Gastrocnemius medialis (tissue), 4 donors: ENCODE measurements around the gene SMTNL1. TPM values are rescaled to one million over a fixed set of nuclear protein-coding genes. Genes with fewer than 3 reads are reported as not detected.

Source experiments
- ATAC-seq, 2 donors: fragments of 150-250 bp; one replicate each; pipeline ENCODE4 v1.9.1; 2016
- DNase-seq, 2 donors: peaks; one replicate each; pipeline ENCODE4 v3.0.0-alpha.2; 2019
- H3K27ac ChIP-seq, 4 donors: fragments of 200-600 bp; sonication (generic); 1 replicate in 1 of 4; 2 replicates in 3 of 4; pipeline ENCODE4 v1.5.1; 2016 to 2018; ENCODE audit warnings: mild to moderate bottlenecking in 2 of 4, moderate library complexity in 1 of 4
- H3K27me3 ChIP-seq, 3 donors: fragments of 200-600 bp; sonication (generic) in 2 of 3; 1 replicate in 1 of 3; 2 replicates in 2 of 3; pipeline versions ENCODE4 v1.5.1 to v1.6.0; 2016 to 2019; ENCODE audit warnings: mild to moderate bottlenecking in 1 of 3, moderate library complexity in 1 of 3
- H3K36me3 ChIP-seq, 2 donors: fragments of 200-600 bp; sonication (generic) in 1 of 2; one replicate each; pipeline ENCODE4 v1.5.1; 2017 to 2018
- H3K4me1 ChIP-seq, 2 donors: fragments of 200-600 bp; sonication (generic) in 1 of 2; one replicate each; pipeline ENCODE4 v1.5.1; 2016 to 2017; ENCODE audit warnings: mild to moderate bottlenecking in 2 of 2
- H3K4me3 ChIP-seq, 4 donors: fragments of 200-600 bp; sonication (generic) in 3 of 4; 1 replicate in 1 of 4; 2 replicates in 3 of 4; pipeline ENCODE4 v1.5.1; 2016 to 2019; ENCODE audit warnings: mild to moderate bottlenecking in 2 of 4
- H3K9me3 ChIP-seq, 3 donors: fragments of 200-600 bp; sonication (generic) in 2 of 3; 1 replicate in 1 of 3; 2 replicates in 2 of 3; pipeline ENCODE4 v1.5.1; 2016 to 2019
- POLR2A ChIP-seq, 2 donors: fragments of 450-650 bp; IDR thresholded peaks; one replicate each; pipeline ENCODE4 v1.6.1; 2017; ENCODE audit warnings: antibody characterized with exemption in 2 of 2, mild to moderate bottlenecking in 2 of 2, moderate library complexity in 2 of 2
- in situ Hi-C, 4 donors: fragments of 200-750 bp; cut with MboI; loops; one replicate each; pipeline versions ENCODE4 v1.15.0 to v1.8.0; 2017; ENCODE audit warnings: low sequenced_read_pairs in 4 of 4
- intact Hi-C: fragments of 100-400 bp; cut with DNase I; formaldehyde crosslinking; loops from one replicate; pipeline ENCODE4 v1.15.1; 2023; ENCODE audit warnings: low total_unique reads
- total RNA-seq, 4 donors: library from RNA; depleted of rRNA; stranded (reverse); fragments of >200 nt; gene quantifications; one replicate each; pipeline versions ENCODE4 v1.1.0 to v1.2.3, GENCODE V29; 2016
- TF ChIP-seq, protein P1 (sequence below), 5 experiments: fragments of 450-650 bp in 3 of 5; fragments of 200-600 bp in 2 of 5; sonication (generic) in 2 of 5; IDR thresholded peaks in 4 of 5; conservative IDR thresholded peaks in 1 of 5; 1 replicate in 4 of 5; 2 replicates in 1 of 5; pipeline ENCODE4 v1.5.1; 2016 to 2019; ENCODE audit warnings: antibody characterized with exemption in 5 of 5, mild to moderate bottlenecking in 3 of 5, moderate library complexity in 3 of 5

Gene SMTNL1
- total RNA-seq, 4 donors from 2014 or later: 23.0 to 52.7 (median 43.4) TPM

DNA sequence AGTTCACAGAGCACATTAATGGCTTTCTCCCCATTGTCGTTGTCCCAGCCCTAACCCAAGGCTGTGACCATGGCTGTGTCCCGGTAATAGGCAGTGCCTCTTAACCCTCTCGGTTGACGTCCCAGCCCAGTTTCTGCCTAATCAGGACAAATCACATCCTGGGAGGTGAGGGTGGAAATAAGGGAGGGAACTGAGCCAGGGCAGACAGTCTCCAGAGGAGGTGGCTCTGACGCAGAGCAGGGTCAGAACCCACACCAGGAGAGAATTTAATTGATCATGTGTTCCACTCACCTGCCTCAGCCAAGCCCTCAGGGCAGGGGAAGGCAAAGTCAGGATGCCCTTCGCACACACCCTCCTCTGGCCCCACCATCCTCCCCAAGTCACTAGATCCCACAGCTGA is 38.9 kb upstream of the SMTNL1 start:
- ATAC-seq (no peak), DNase-seq (no peak)
- Histone ChIP-seq H3K4me1 (peaks cover 39 to 50% of the 10 kb centered on the region in 2 donors), H3K27me3 (no peaks in the 10 kb centered on the region), H3K36me3 (no peaks in the 10 kb centered on the region), H3K4me3 (no peak overlapping the region), H3K27ac (peak overlapping the region; percentile 87 to 95 (median 92)), H3K9me3 (no peaks in the 10 kb centered on the region)
- intact Hi-C loops: no loop called here
- in situ Hi-C loops: loop anchor here in 2 of 4 donors (10.0 to 25.0 kb wide), 2 partner anchors 161 to 174 kb away; partner anchors contain the start of genes P2RX3 (in 1 of the 2), SSRP1 (in 1 of the 2) and TNKS1BP1 (in 1 of the 2)
- TF ChIP-seq, protein P1, sequence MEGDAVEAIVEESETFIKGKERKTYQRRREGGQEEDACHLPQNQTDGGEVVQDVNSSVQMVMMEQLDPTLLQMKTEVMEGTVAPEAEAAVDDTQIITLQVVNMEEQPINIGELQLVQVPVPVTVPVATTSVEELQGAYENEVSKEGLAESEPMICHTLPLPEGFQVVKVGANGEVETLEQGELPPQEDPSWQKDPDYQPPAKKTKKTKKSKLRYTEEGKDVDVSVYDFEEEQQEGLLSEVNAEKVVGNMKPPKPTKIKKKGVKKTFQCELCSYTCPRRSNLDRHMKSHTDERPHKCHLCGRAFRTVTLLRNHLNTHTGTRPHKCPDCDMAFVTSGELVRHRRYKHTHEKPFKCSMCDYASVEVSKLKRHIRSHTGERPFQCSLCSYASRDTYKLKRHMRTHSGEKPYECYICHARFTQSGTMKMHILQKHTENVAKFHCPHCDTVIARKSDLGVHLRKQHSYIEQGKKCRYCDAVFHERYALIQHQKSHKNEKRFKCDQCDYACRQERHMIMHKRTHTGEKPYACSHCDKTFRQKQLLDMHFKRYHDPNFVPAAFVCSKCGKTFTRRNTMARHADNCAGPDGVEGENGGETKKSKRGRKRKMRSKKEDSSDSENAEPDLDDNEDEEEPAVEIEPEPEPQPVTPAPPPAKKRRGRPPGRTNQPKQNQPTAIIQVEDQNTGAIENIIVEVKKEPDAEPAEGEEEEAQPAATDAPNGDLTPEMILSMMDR (IDR thresholded peaks at IDR 0.05 in 4 of 5, conservative IDR thresholded peaks at IDR 0.05 in 1 of 5): no peak
- no peak for TF ChIP-seq POLR2A (IDR thresholded peaks at IDR 0.05)

DNA sequence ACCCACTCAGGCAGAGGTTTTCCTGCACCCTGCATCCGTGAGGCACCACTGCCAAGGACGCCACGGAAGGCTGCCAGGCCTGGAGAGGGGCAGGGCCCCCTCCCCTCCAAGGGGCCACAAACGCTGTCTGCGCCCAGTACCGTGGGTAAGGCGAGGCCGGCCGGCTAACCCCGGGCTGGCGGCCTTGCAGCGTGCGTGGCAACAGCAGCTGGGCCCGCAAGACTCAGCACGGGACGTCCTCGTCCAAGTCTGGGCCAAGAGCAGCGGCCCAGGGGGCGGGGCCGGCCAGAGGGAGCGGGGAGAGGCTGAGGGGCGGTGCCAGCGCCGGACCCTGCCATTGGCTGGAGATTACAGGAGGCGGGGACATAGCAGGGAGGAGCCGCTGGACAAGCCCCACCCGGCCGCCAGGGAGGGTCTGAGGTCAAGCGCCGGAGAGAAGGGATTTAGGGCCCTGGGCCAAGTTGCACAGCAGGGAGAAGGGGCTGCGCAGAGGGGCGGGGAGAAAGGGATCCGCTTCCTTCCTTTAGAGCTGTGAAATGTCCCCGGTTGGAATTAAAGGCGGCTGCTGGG is 37.9 kb upstream of the SMTNL1 start:
- peak overlapping the region; percentile 29 to 53 (median 44) for H3K4me3 ChIP-seq
- H3K36me3 ChIP-seq: no peaks in the 10 kb centered on the region
- DNase-seq: peak; percentile 98 to 99
- no peaks in the 10 kb centered on the region for H3K27me3 ChIP-seq
- H3K27ac ChIP-seq: peak overlapping the region; percentile 87 to 95 (median 92)
- ATAC-seq: peak; percentile 90 to 91
- H3K9me3 ChIP-seq: no peaks in the 10 kb centered on the region
- intact Hi-C loops: loop anchor here (1.0 kb wide), 1 partner anchor 168 kb away; no protein-coding TSS in a partner anchor
- H3K4me1 ChIP-seq: peaks cover 30 to 40% of the 10 kb centered on the region in 2 donors
- in situ Hi-C loops: loop anchor here in 2 of 4 donors (10.0 to 25.0 kb wide), 2 partner anchors 162 to 175 kb away; partner anchors contain the start of genes P2RX3 (in 1 of the 2), SSRP1 (in 1 of the 2) and TNKS1BP1 (in 1 of the 2)
- TF ChIP-seq, protein P1 (IDR thresholded peaks at IDR 0.05 in 4 of 5, conservative IDR thresholded peaks at IDR 0.05 in 1 of 5): peak in 2 of 5 experiments; percentile 28 to 34
- TF ChIP-seq POLR2A (IDR thresholded peaks at IDR 0.05): peak; percentile 67 to 81

DNA sequence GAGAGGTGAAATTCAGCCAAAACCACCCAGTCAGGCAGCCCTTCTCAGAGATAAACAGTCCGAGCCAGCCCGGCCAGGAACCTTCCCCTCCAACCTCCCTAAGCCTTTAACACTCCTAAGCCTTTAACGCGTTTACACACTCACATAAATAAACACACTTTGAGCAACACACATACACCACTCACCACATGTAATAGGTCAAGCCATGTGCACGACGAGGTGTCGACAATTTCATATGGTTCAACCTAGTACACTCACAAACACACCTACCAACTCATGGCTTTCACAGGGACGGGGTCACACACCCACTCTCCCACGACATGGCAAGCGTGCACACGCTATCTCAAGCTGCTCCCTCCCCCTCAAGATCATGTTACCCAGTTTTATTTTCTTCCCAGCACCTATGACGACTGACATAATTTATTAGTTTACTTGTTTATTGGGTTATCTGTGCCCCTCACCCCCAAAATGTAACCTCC is 37.4 kb upstream of the SMTNL1 start:
- DNase-seq: no peak
- intact Hi-C loops: loop anchor here (1.0 to 2.0 kb wide), 2 partner anchors 15 to 167 kb away; partner anchors contain the start of gene SLC43A1
- no peaks in the 10 kb centered on the region for H3K27me3 ChIP-seq
- TF ChIP-seq, protein P1 (IDR thresholded peaks at IDR 0.05 in 4 of 5, conservative IDR thresholded peaks at IDR 0.05 in 1 of 5): no peak
- TF ChIP-seq POLR2A (IDR thresholded peaks at IDR 0.05): peak in 1 of 2 donors; percentile 32
- peaks cover 28 to 39% of the 10 kb centered on the region in 2 donors for H3K4me1 ChIP-seq
- H3K27ac ChIP-seq: peak overlapping the region; percentile 87 to 95 (median 92)
- ATAC-seq: peak; percentile 57 to 62
- in situ Hi-C loops: loop anchor here in 2 of 4 donors (10.0 to 25.0 kb wide), 2 partner anchors 163 to 175 kb away; partner anchors contain the start of genes P2RX3 (in 1 of the 2), SSRP1 (in 1 of the 2) and TNKS1BP1 (in 1 of the 2)
- peak overlapping the region; percentile 18 to 53 (median 40) for H3K4me3 ChIP-seq
- H3K9me3 ChIP-seq: no peaks in the 10 kb centered on the region
- no peaks in the 10 kb centered on the region for H3K36me3 ChIP-seq

DNA sequence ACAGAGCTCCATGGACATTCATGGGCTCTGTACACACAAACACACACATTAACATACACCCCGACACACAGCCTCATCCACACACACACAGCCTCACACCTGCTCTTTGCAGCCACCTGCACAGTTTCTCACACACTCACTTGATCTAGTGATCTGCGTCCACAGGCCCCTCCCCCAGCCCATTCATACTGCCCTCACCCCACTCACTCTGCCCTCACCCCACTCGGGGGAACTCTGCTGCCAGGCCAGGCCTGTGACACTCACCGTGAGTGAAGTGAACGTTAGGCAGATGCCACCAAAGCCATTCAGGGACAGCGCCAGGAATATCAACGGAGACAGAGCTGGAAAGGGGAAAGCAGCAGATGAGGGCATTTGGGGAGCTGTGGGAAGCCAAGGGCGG is 36.9 kb upstream of the SMTNL1 start:
- in situ Hi-C loops: no loop called here
- ATAC-seq (peak; percentile 9 to 13), DNase-seq (no peak)
- Histone ChIP-seq H3K27ac (peak overlapping the region; percentile 87 to 95 (median 92)), H3K9me3 (no peaks in the 10 kb centered on the region), H3K4me1 (peaks cover 28 to 39% of the 10 kb centered on the region in 2 donors), H3K4me3 (no peak overlapping the region), H3K36me3 (no peaks in the 10 kb centered on the region), H3K27me3 (no peaks in the 10 kb centered on the region)
- TF ChIP-seq POLR2A (IDR thresholded peaks at IDR 0.05): no peak
- TF ChIP-seq, protein P1 (IDR thresholded peaks at IDR 0.05 in 4 of 5, conservative IDR thresholded peaks at IDR 0.05 in 1 of 5): no peak
- intact Hi-C loops: loop anchor here (2.0 kb wide), 1 partner anchor 14 kb away; the partner anchor contains the start of gene SLC43A1
